Measurements from ENCODE around the gene SLC25A18. TPM values are rescaled to one million over a fixed set of nuclear protein-coding genes. Genes with fewer than 3 reads are reported as not detected.

Gene SLC25A18
- total RNA-seq, 1 experiment from 2014 or later = 2.1 TPM

DNA sequence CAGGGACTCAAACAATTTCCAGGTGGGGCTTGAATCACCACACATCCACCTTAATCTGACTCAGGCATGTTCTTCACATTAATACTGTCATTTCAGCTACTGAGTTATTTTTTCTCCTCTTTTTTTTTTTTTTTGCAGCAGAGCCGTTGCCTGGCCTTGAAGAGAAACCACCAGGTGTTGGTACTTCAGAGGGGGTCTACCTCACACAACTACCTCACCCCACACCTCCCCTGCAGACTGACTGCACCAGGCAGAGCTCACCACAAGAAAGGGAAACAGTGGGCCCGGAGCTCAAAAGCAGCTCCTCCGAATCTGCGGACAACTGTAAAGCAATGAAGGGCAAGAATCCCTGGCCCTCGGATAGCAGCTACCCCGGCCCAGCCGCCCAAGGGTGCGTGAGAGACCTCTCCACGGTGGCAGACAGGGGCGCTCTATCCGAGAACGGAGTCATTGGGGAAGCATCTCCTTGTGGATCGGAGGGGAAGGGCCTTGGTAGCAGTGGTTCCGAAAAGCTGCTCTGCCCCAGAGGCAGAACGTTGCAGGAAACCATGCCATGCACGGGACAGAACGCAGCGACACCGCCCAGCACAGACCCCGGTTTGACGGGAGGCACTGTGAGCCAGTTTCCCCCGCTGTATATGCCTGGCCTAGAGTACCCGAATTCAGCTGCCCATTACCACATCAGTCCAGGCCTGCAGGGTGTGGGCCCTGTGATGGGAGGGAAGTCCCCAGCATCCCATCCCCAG lies 15.1 kb upstream of the SLC25A18 start:
- Mint-ChIP-seq H3K4me1 (no peaks in the 10 kb centered on the region), H3K27me3 (ENCODE audit: low read depth) (no peaks in the 10 kb centered on the region), H3K27ac (no peak overlapping the region), H3K36me3 (peaks cover 78% of the 10 kb centered on the region), H3K9me3 (no peaks in the 10 kb centered on the region), H3K4me3 (no peak overlapping the region)
- ChIA-PET CTCF (interaction anchor here (1.2 to 1.5 kb wide), 3 partner anchors 11 to 377 kb away, joined by 3 to 5 read pairs (median 4); no protein-coding TSS in a partner anchor), POLR2A (interaction anchor here (1.0 kb wide), 1 partner anchor 376 kb away, joined by 3 read pairs; no protein-coding TSS in a partner anchor)
- TF ChIP-seq CBFB (CRISPR knock-in tag; IDR thresholded peaks at IDR 0.05; ENCODE audit: low read depth) = no peak
- TF ChIP-seq, protein P1, sequence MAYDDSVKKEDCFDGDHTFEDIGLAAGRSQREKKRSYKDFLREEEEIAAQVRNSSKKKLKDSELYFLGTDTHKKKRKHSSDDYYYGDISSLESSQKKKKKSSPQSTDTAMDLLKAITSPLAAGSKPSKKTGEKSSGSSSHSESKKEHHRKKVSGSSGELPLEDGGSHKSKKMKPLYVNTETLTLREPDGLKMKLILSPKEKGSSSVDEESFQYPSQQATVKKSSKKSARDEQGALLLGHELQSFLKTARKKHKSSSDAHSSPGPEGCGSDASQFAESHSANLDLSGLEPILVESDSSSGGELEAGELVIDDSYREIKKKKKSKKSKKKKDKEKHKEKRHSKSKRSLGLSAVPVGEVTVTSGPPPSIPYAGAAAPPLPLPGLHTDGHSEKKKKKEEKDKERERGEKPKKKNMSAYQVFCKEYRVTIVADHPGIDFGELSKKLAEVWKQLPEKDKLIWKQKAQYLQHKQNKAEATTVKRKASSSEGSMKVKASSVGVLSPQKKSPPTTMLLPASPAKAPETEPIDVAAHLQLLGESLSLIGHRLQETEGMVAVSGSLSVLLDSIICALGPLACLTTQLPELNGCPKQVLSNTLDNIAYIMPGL (CRISPR knock-in tag; IDR thresholded peaks at IDR 0.05) = no peak
- TF ChIP-seq PRRX2 (CRISPR knock-in tag; IDR thresholded peaks at IDR 0.05) = no peak
- no peak for TF ChIP-seq ZNF671 (CRISPR knock-in tag; IDR thresholded peaks at IDR 0.05)
- TF ChIP-seq, protein P2, sequence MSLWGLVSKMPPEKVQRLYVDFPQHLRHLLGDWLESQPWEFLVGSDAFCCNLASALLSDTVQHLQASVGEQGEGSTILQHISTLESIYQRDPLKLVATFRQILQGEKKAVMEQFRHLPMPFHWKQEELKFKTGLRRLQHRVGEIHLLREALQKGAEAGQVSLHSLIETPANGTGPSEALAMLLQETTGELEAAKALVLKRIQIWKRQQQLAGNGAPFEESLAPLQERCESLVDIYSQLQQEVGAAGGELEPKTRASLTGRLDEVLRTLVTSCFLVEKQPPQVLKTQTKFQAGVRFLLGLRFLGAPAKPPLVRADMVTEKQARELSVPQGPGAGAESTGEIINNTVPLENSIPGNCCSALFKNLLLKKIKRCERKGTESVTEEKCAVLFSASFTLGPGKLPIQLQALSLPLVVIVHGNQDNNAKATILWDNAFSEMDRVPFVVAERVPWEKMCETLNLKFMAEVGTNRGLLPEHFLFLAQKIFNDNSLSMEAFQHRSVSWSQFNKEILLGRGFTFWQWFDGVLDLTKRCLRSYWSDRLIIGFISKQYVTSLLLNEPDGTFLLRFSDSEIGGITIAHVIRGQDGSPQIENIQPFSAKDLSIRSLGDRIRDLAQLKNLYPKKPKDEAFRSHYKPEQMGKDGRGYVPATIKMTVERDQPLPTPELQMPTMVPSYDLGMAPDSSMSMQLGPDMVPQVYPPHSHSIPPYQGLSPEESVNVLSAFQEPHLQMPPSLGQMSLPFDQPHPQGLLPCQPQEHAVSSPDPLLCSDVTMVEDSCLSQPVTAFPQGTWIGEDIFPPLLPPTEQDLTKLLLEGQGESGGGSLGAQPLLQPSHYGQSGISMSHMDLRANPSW (CRISPR knock-in tag; conservative IDR thresholded peaks at IDR 0.05; ENCODE audit: low read depth) = no peak
- TF ChIP-seq FOXJ3 (CRISPR knock-in tag; IDR thresholded peaks at IDR 0.05; ENCODE audit: borderline replicate concordance) = no peak
- TF ChIP-seq NR2C2 (CRISPR knock-in tag; IDR thresholded peaks at IDR 0.05) = no peak
- TF ChIP-seq, protein P3, sequence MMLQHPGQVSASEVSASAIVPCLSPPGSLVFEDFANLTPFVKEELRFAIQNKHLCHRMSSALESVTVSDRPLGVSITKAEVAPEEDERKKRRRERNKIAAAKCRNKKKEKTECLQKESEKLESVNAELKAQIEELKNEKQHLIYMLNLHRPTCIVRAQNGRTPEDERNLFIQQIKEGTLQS (CRISPR knock-in tag; conservative IDR thresholded peaks at IDR 0.05) = no peak
- no peak for TF ChIP-seq ZNF138 (CRISPR knock-in tag; conservative IDR thresholded peaks at IDR 0.05)
- TF ChIP-seq TEAD1 (CRISPR knock-in tag; IDR thresholded peaks at IDR 0.05) = no peak
- TF ChIP-seq TCF7 (CRISPR knock-in tag; IDR thresholded peaks at IDR 0.05; ENCODE audit: low read depth) = no peak
- no peak for TF ChIP-seq TEAD4 (CRISPR knock-in tag; IDR thresholded peaks at IDR 0.05)
- TF ChIP-seq TP53 (CRISPR knock-in tag; IDR thresholded peaks at IDR 0.05) = no peak
- TF ChIP-seq OVOL2 (CRISPR knock-in tag; IDR thresholded peaks at IDR 0.05; ENCODE audit: borderline replicate concordance) = no peak
- TF ChIP-seq, protein P4, sequence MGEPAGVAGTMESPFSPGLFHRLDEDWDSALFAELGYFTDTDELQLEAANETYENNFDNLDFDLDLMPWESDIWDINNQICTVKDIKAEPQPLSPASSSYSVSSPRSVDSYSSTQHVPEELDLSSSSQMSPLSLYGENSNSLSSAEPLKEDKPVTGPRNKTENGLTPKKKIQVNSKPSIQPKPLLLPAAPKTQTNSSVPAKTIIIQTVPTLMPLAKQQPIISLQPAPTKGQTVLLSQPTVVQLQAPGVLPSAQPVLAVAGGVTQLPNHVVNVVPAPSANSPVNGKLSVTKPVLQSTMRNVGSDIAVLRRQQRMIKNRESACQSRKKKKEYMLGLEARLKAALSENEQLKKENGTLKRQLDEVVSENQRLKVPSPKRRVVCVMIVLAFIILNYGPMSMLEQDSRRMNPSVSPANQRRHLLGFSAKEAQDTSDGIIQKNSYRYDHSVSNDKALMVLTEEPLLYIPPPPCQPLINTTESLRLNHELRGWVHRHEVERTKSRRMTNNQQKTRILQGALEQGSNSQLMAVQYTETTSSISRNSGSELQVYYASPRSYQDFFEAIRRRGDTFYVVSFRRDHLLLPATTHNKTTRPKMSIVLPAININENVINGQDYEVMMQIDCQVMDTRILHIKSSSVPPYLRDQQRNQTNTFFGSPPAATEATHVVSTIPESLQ (CRISPR knock-in tag; IDR thresholded peaks at IDR 0.05) = no peak
- TF ChIP-seq, protein P5, sequence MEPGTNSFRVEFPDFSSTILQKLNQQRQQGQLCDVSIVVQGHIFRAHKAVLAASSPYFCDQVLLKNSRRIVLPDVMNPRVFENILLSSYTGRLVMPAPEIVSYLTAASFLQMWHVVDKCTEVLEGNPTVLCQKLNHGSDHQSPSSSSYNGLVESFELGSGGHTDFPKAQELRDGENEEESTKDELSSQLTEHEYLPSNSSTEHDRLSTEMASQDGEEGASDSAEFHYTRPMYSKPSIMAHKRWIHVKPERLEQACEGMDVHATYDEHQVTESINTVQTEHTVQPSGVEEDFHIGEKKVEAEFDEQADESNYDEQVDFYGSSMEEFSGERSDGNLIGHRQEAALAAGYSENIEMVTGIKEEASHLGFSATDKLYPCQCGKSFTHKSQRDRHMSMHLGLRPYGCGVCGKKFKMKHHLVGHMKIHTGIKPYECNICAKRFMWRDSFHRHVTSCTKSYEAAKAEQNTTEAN (CRISPR knock-in tag; IDR thresholded peaks at IDR 0.05) = no peak
- TF ChIP-seq, protein P6, sequence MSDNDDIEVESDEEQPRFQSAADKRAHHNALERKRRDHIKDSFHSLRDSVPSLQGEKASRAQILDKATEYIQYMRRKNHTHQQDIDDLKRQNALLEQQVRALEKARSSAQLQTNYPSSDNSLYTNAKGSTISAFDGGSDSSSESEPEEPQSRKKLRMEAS (CRISPR knock-in tag; IDR thresholded peaks at IDR 0.05) = no peak
- no peak; the same call in 1 of the 2 replicates for ATAC-seq
- no peak for DNase-seq (ENCODE audit: low spot score)

DNA sequence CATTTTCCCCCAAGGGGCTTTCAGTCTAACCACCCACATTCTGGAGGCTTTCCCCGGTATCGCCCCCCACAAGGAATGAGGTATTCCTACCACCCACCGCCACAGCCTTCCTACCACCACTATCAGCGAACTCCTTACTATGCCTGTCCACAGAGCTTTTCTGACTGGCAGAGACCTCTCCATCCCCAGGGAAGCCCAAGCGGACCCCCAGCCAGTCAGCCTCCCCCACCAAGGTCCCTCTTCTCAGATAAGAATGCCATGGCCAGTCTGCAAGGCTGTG lies 14.6 kb upstream of the SLC25A18 start:
- Mint-ChIP-seq H3K9me3 (no peaks in the 10 kb centered on the region), H3K36me3 (peaks cover 79% of the 10 kb centered on the region), H3K4me1 (no peaks in the 10 kb centered on the region), H3K27me3 (ENCODE audit: low read depth) (no peaks in the 10 kb centered on the region), H3K4me3 (no peak overlapping the region), H3K27ac (no peak overlapping the region)
- ChIA-PET POLR2A (no interaction called here), CTCF (interaction anchor here (1.2 to 1.5 kb wide), 3 partner anchors 11 to 377 kb away, joined by 3 to 5 read pairs (median 4); no protein-coding TSS in a partner anchor)
- TF ChIP-seq ZNF416 (CRISPR knock-in tag; IDR thresholded peaks at IDR 0.05) = no peak
- no peak for TF ChIP-seq ZNF671 (CRISPR knock-in tag; IDR thresholded peaks at IDR 0.05)
- ATAC-seq = no peak
- no peak for DNase-seq (ENCODE audit: low spot score)
